Endothelial cell of umbilical vein (primary cell): ENCODE data around the gene SMIM21. TPM values are rescaled to one million over a fixed set of nuclear protein-coding genes. Genes with fewer than 3 reads are reported as not detected.

ENCODE experiments used
- BruUV-seq: library from RNA; stranded (reverse); fragments of 400-500 nt; replicated peaks from 2 replicates; lab custom pipeline; 2021; lab: Mats Ljungman, UMichigan
- CTCF ChIA-PET: fragments of 300-600, 350-600 bp; sonication (Branson Sonifier 250); formaldehyde crosslinking; loops from one replicate; lab custom pipeline; 2021; ENCODE audit warnings: antibody characterized with exemption, inconsistent platforms; lab: Charles Lee
- POLR2A ChIA-PET: fragments of 300-600, 350-600 bp; sonication (Branson Sonifier 250); formaldehyde crosslinking; loops from one replicate; lab custom pipeline; 2021; ENCODE audit warnings: antibody characterized with exemption, inconsistent platforms; lab: Charles Lee
- DNase-seq: peaks from one replicate; pipeline ENCODE4 v3.0.0-alpha.2; 2011; ENCODE audit warnings: low read depth, low spot score
- FAIRE-seq: peaks from 2 replicates; lab custom pipeline; 2011; peaks lifted over from hg19 to GRCh38; lab: Jason Lieb, UNC
- H2AFZ ChIP-seq: 2 replicates; pipeline ENCODE4 v1.6.0; 2012; ENCODE audit warnings: low read depth, low read length, control low read depth, inconsistent platforms
- H3K27ac ChIP-seq: 2 replicates; pipeline ENCODE4 v1.5.1; 2011; ENCODE audit warnings: low read depth, mild to moderate bottlenecking, control low read depth, low read length, moderate library complexity; ENCODE audit not compliant: insufficient read depth
- H3K27me3 ChIP-seq, 2 experiments: 2 replicates each; pipeline versions ENCODE4 v1.6.0 to v1.6.1; 2011; ENCODE audit warnings: low read length in 2 of 2, mixed read lengths in 1 of 2; ENCODE audit not compliant: control insufficient read depth in 2 of 2, insufficient read depth in 2 of 2
- H3K36me3 ChIP-seq, 2 experiments: 2 replicates in 1 of 2; 3 replicates in 1 of 2; pipeline ENCODE4 v1.5.1; 2011; ENCODE audit warnings: low read length in 2 of 2, mild to moderate bottlenecking in 1 of 2, moderate library complexity in 1 of 2; ENCODE audit not compliant: control insufficient read depth in 2 of 2, insufficient read depth in 2 of 2; ENCODE audit errors: extremely low read depth in 1 of 2
- H3K4me1 ChIP-seq: 3 replicates; pipeline ENCODE4 v1.5.1; 2011; ENCODE audit warnings: mild to moderate bottlenecking, low read length; ENCODE audit not compliant: control insufficient read depth, insufficient read depth; ENCODE audit errors: extremely low read depth
- H3K4me2 ChIP-seq: 2 replicates; pipeline ENCODE4 v1.6.1; 2011; ENCODE audit warnings: low read length, control low read depth, mixed read lengths; ENCODE audit not compliant: insufficient read depth
- H3K4me3 ChIP-seq, 3 experiments: fragments of 200-600 bp in 1 of 3; sonication (generic), shearing (Covaris generic) in 1 of 3; replicated peaks in 1 of 3; 2 replicates each; pipeline ENCODE4 v1.5.1; 2011 to 2016; ENCODE audit warnings: control low read depth in 3 of 3, low read length in 3 of 3, mild to moderate bottlenecking in 2 of 3, inconsistent platforms in 1 of 3, low read depth in 1 of 3, moderate library complexity in 1 of 3; ENCODE audit not compliant: insufficient read depth in 1 of 3
- H3K79me2 ChIP-seq: 2 replicates; pipeline ENCODE4 v1.6.0; 2012; ENCODE audit warnings: low read length, inconsistent platforms; ENCODE audit not compliant: control insufficient read depth, insufficient read depth
- H3K9ac ChIP-seq: replicated peaks from 2 replicates; pipeline ENCODE3; 2011; ENCODE audit warnings: low read length, control low read depth; ENCODE audit not compliant: insufficient read depth; ENCODE audit errors: extremely low read depth
- H3K9me1 ChIP-seq: replicated peaks from 3 replicates; pipeline ENCODE4 v1.6.0; 2011; ENCODE audit warnings: mild to moderate bottlenecking, low read length; ENCODE audit not compliant: control insufficient read depth, insufficient read depth; ENCODE audit errors: extremely low read depth
- H3K9me3 ChIP-seq: replicated peaks from 2 replicates; pipeline ENCODE4 v1.5.1; 2012; ENCODE audit warnings: low read length, inconsistent platforms; ENCODE audit not compliant: control insufficient read depth, insufficient read depth
- H4K20me1 ChIP-seq: replicated peaks from 2 replicates; pipeline ENCODE3; 2011; ENCODE audit warnings: mild to moderate bottlenecking, low read length; ENCODE audit not compliant: control insufficient read depth, insufficient read depth; ENCODE audit errors: extremely low read depth
- EZH2 ChIP-seq: IDR thresholded peaks from 2 replicates; pipeline ENCODE4 v1.6.1; 2012; ENCODE audit warnings: borderline replicate concordance, low read depth, mild to moderate bottlenecking, moderate library complexity, low read length, inconsistent platforms; ENCODE audit not compliant: severe bottlenecking
- FOS ChIP-seq: IDR thresholded peaks from 2 replicates; pipeline ENCODE4 v1.6.1; 2011; ENCODE audit warnings: mild to moderate bottlenecking, low read length, moderate library complexity, borderline replicate concordance; ENCODE audit not compliant: insufficient read depth
- GATA2 ChIP-seq: IDR thresholded peaks from 2 replicates; pipeline ENCODE4 v1.7.0; 2011; ENCODE audit warnings: low read depth, mild to moderate bottlenecking, moderate library complexity, mixed read lengths, low read length; ENCODE audit not compliant: insufficient read length, insufficient read depth
- JUN ChIP-seq: IDR thresholded peaks from 2 replicates; pipeline ENCODE4 v1.6.1; 2011; ENCODE audit warnings: borderline replicate concordance, low read depth; ENCODE audit not compliant: insufficient read length, insufficient read depth
- MYC ChIP-seq: IDR thresholded peaks from one replicate; pipeline ENCODE4 v1.6.1; 2011; ENCODE audit warnings: mild to moderate bottlenecking, low read depth, low read length
- POLR2A ChIP-seq: IDR thresholded peaks from 2 replicates; pipeline ENCODE4 v1.6.1; 2012; ENCODE audit warnings: low read depth, mild to moderate bottlenecking, control low read depth, low read length
- POLR2AphosphoS5 ChIP-seq: IDR thresholded peaks from 2 replicates; pipeline ENCODE4 v1.6.1; 2012; ENCODE audit warnings: low read depth, mild to moderate bottlenecking, control low read depth, low read length, moderate library complexity; ENCODE audit not compliant: insufficient read depth
- dilution Hi-C: fragments of 300-500 bp; cut with MboI; formaldehyde crosslinking; loops from one replicate; pipeline ENCODE4 v1.15.0; 2019; ENCODE audit warnings: low sequenced_read_pairs; ENCODE audit not compliant: extremely low pct_ligation_motif_present
- intact Hi-C: fragments of 100-400 bp; cut with micrococcal nuclease; formaldehyde crosslinking; loops from one replicate; pipeline ENCODE4 v1.10.0; 2022
- polyA plus RNA-seq, 4 experiments: library from polyadenylated mRNA; depleted of rRNA in 3 of 4; stranded (reverse) in 3 of 4; unstranded in 1 of 4; fragments of >200 nt; gene quantifications; 2 replicates each; pipeline versions ENCODE4 v1.2.1 to v1.2.3, GENCODE V29; 2011 to 2012; ENCODE audit warnings: missing spikeins in 1 of 4
- total RNA-seq: library from RNA; stranded (reverse); gene quantifications from 2 replicates; pipeline ENCODE4 v1.2.3, GENCODE V29; 2021
- TF ChIP-seq, protein P1 (sequence below): IDR thresholded peaks from 2 replicates; pipeline ENCODE4 v1.6.1; 2011; ENCODE audit not compliant: insufficient read depth, insufficient read length
- TF ChIP-seq, protein P2 (sequence below), 2 donors: IDR thresholded peaks; 1 replicate in 1 of 2; 2 replicates in 1 of 2; pipeline ENCODE4 v1.5.1; 2011; ENCODE audit warnings: low read length in 2 of 2, mild to moderate bottlenecking in 2 of 2, moderate library complexity in 2 of 2, control low read depth in 1 of 2, inconsistent platforms in 1 of 2, low read depth in 1 of 2; ENCODE audit not compliant: insufficient read depth in 1 of 2; ENCODE audit errors: extremely low read depth in 1 of 2

Gene SMIM21
- total and polyA plus RNA-seq, 2 donors (not counting 3 experiments of a cell fraction or from before 2014, with no cell fraction given) = not detected

DNA sequence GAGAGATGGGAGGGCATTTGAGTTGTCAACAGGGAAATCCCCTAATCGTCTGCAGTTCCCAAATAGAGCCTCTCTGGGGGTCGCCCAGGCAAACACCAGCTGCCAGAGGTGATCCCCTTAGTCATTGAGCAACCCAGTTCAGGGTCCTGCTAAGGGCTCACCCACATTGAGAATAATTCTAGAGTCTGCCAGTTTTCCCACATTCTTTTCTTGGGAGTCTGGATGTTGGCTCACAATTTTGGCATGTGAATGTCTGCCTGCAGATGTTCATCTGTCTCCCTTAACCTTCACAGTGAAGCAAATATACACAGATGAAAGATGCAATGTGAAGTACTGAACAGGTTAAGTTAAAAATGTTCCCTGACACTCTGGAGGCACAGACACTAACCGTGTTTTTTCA lies 11.4 kb upstream of the SMIM21 start:
- no peaks in the 10 kb centered on the region for H3K9me1 ChIP-seq
- CTCF ChIA-PET = no interaction called here

DNA sequence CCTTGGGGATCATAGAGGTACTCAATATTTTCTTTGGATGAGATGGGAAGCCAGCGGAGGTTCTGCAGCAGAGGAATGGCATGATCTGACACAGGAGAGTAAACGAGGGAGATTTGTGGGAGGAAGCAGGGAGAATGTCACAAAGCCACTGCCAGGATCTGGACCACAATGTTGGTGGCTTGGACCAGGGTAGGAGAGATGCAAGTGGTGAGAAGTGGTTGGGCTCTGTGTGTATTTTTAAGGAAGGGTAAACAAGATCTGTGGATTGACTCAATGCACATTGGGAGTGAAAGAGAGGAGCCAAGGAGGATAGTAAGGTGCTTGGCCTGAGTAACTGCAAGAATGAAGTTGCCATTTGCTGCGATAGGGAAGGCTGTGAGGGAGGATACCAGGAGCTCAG lies 10.5 kb upstream of the SMIM21 start:
- H2AFZ ChIP-seq = no peak overlapping the region
- no TSS peak for BruUV-seq
- no peaks in the 10 kb centered on the region for H3K36me3 ChIP-seq

More for the DNA sequence above, 11.4 kb upstream of the SMIM21 start:
- BruUV-seq = no TSS peak
- Histone ChIP-seq H3K27me3 (peaks cover 0 to 3% of the 10 kb centered on the region in 2 experiments), H3K4me2 (no peak overlapping the region), H4K20me1 (no peaks in the 10 kb centered on the region), H3K79me2 (no peaks in the 10 kb centered on the region), H2AFZ (no peak overlapping the region), H3K4me3 (no peak overlapping the region), H3K27ac (no peak overlapping the region), H3K9ac (no peak overlapping the region), H3K4me1 (no peaks in the 10 kb centered on the region), H3K36me3 (no peaks in the 10 kb centered on the region), H3K9me3 (no peaks in the 10 kb centered on the region)
- FAIRE-seq = no peak
- POLR2A ChIA-PET = no interaction called here
- TF ChIP-seq EZH2 = no peak
- no peak for TF ChIP-seq POLR2A
- TF ChIP-seq GATA2 = no peak
- TF ChIP-seq FOS = no peak
- TF ChIP-seq, protein P1, sequence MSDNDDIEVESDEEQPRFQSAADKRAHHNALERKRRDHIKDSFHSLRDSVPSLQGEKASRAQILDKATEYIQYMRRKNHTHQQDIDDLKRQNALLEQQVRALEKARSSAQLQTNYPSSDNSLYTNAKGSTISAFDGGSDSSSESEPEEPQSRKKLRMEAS = no peak
- no peak for TF ChIP-seq JUN
- TF ChIP-seq POLR2AphosphoS5 = no peak
- no peak for DNase-seq
- dilution Hi-C loops = no loop called here
- intact Hi-C loops = no loop called here

More for the DNA sequence above, 10.5 kb upstream of the SMIM21 start:
- H4K20me1 ChIP-seq = no peaks in the 10 kb centered on the region
- CTCF ChIA-PET = no interaction called here
- intact Hi-C loops = no loop called here
- H3K9ac ChIP-seq = no peak overlapping the region
- no peaks in the 10 kb centered on the region for H3K79me2 ChIP-seq
- POLR2A ChIA-PET = no interaction called here
- DNase-seq = no peak
- H3K9me1 ChIP-seq = no peaks in the 10 kb centered on the region
- H3K4me1 ChIP-seq = no peaks in the 10 kb centered on the region
- dilution Hi-C loops = no loop called here
- TF ChIP-seq, protein P2, sequence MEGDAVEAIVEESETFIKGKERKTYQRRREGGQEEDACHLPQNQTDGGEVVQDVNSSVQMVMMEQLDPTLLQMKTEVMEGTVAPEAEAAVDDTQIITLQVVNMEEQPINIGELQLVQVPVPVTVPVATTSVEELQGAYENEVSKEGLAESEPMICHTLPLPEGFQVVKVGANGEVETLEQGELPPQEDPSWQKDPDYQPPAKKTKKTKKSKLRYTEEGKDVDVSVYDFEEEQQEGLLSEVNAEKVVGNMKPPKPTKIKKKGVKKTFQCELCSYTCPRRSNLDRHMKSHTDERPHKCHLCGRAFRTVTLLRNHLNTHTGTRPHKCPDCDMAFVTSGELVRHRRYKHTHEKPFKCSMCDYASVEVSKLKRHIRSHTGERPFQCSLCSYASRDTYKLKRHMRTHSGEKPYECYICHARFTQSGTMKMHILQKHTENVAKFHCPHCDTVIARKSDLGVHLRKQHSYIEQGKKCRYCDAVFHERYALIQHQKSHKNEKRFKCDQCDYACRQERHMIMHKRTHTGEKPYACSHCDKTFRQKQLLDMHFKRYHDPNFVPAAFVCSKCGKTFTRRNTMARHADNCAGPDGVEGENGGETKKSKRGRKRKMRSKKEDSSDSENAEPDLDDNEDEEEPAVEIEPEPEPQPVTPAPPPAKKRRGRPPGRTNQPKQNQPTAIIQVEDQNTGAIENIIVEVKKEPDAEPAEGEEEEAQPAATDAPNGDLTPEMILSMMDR (IDR thresholded peaks at IDR 0.05; ENCODE audit: extremely low read depth in 1 of 2, insufficient read depth in 1 of 2, low read depth in 1 of 2, low read length in 2 of 2) = no peak
- TF ChIP-seq MYC (no peak), FOS (no peak), POLR2AphosphoS5 (no peak), GATA2 (no peak), POLR2A (no peak), JUN (no peak), EZH2 (no peak)
- TF ChIP-seq, protein P1 = no peak
- H3K27me3 ChIP-seq = peaks cover 2 to 6% of the 10 kb centered on the region in 2 experiments
- H3K4me2 ChIP-seq = no peak overlapping the region
- H3K27ac ChIP-seq = no peak overlapping the region
- FAIRE-seq = no peak
- no peak overlapping the region for H3K4me3 ChIP-seq
- no peaks in the 10 kb centered on the region for H3K9me3 ChIP-seq
